Stimulated activated CD8-positive, alpha-beta memory T cell treated with anti-CD3 and anti-CD28 coated beads, Interleukin-4, amount 100 ng/mL, for 24 hours (primary cell): Measurements from ENCODE around the gene CEP97.

ENCODE experiments used
- DNase-seq: peaks from one replicate; pipeline ENCODE4 v3.0.0-alpha.2; 2020; ENCODE audit warnings: low read depth

Gene CEP97

GRCh38 chr3:101816215-101817149 lies 92.1 kb downstream of the CEP97 start:
- DNase-seq, result no peak

- no peak for DNase-seq
Observed at GRCh38 chr3:101817992-101818391, 93.6 kb downstream of the CEP97 start.

- DNase-seq, result no peak
Observed at GRCh38 chr3:101819649-101820206, 95.3 kb downstream of the CEP97 start.
